Adrenal gland (tissue), 12 donors: ENCODE measurements around the gene GGA2. TPM values are rescaled to one million over a fixed set of nuclear protein-coding genes. Genes with fewer than 3 reads are reported as not detected.
"Not testable (repeated sequence)": the region's sequence is repeated elsewhere in the genome, so short reads cannot be mapped to it uniquely, and the experiment has no call there.

Experiments
- DNase-seq, 7 donors: peaks; one replicate each; pipeline ENCODE4 v3.0.0-alpha.2; 2019 to 2020
- H3K27ac ChIP-seq, 5 donors: fragments of 200-600 bp; sonication (generic) in 4 of 5; 1 replicate in 3 of 5; 2 replicates in 2 of 5; pipeline versions ENCODE4 v1.5.1 to v1.8.0; 2016 to 2020; ENCODE audit warnings: mild to moderate bottlenecking in 1 of 5
- H3K27me3 ChIP-seq: fragments of 200-600 bp; 2 replicates; pipeline ENCODE4 v1.8.0; 2021
- H3K36me3 ChIP-seq, 2 donors: fragments of 200-600 bp; replicated peaks in 1 of 2; 1 replicate in 1 of 2; 2 replicates in 1 of 2; pipeline versions ENCODE4 v1.5.1 to v1.8.0; 2018 to 2022
- H3K4me1 ChIP-seq, 2 donors: fragments of 200-600 bp; replicated peaks in 1 of 2; 1 replicate in 1 of 2; 2 replicates in 1 of 2; pipeline versions ENCODE4 v1.5.1 to v1.8.0; 2018 to 2021
- H3K4me3 ChIP-seq, 4 donors: fragments of 200-600 bp; sonication (generic) in 3 of 4; one replicate each; pipeline ENCODE4 v1.5.1; 2016 to 2018
- H3K9me3 ChIP-seq, 3 donors: fragments of 200-600 bp; sonication (generic) in 1 of 3; replicated peaks in 1 of 3; 1 replicate in 2 of 3; 2 replicates in 1 of 3; pipeline versions ENCODE4 v1.5.1 to v1.8.0; 2016 to 2021
- CTCF ChIP-seq, 6 experiments: fragments of 450-650 bp in 4 of 6; fragments of 200-600 bp in 2 of 6; sonication (generic) in 1 of 6; IDR thresholded peaks; 1 replicate in 5 of 6; 2 replicates in 1 of 6; pipeline versions ENCODE4 v1.5.1 to v1.8.0; 2016 to 2021; ENCODE audit warnings: antibody characterized with exemption in 6 of 6, mild to moderate bottlenecking in 2 of 6, moderate library complexity in 1 of 6
- POLR2A ChIP-seq, 2 donors: fragments of 450-650 bp; IDR thresholded peaks; one replicate each; pipeline ENCODE4 v1.6.1; 2017; ENCODE audit warnings: antibody characterized with exemption in 2 of 2, mild to moderate bottlenecking in 2 of 2, moderate library complexity in 1 of 2
- WGBS, 4 donors: extraction: QIAGEN DNeasy Blood & Tissue Kit in 2 of 4; methylation state at CpG; one replicate each; pipeline versions ENCODE4 v1.1.5 to v1.1.7; 2013 to 2017; 5-methylcytosine and 5-hydroxymethylcytosine counted together
- intact Hi-C, 2 donors: fragments of 100-400 bp; cut with DNase I; formaldehyde crosslinking; loops; one replicate each; pipeline versions ENCODE4 v1.14.1 to v1.15.0; 2022 to 2023
- polyA plus RNA-seq, 3 donors: library from polyadenylated mRNA; stranded (reverse); fragments of 200-250 nt in 2 of 3; fragments of 350-450 nt in 1 of 3; fragmentation: Illumina TruSeq in 1 of 3; extraction: RNeasy Lipid Tissue Mini Kit (QIAGEN cat#74804) in 1 of 3; gene quantifications; one replicate each; pipeline ENCODE4 v1.2.3, GENCODE V29; 2013 to 2014
- total RNA-seq, 9 donors: library from RNA; depleted of rRNA in 4 of 9; stranded (reverse); fragments of >200 nt in 4 of 9; fragments of 120-200 nt in 1 of 9; fragmentation: NEBNext Ultra II Directional in 1 of 9; extraction: Animal tissue kit (Norgen Biotek cat#: 25700) in 1 of 9; gene quantifications; one replicate each; pipeline versions ENCODE4 v1.1.0 to v1.2.4, GENCODE V29; 2013 to 2023
- donor health status: healthy with polysubstance abuse.
- donor health status: Bipolar disorder and iron deficiency.
- donor health status: DM: yes; HTN: yes; CAD: no.
- donor health status: DM: no; HTN: no; CAD: no.
- donor health status: DM: no; HTN: no; CAD: no.
- donor health status: DM: yes; HTN: yes; CAD: no.

GGA2 gene
- total and polyA plus RNA-seq, 12 donors, result 37.7 to 143 (median 116) TPM

GRCh38 chr16:23512168-23512695 is 1.9 kb upstream of the GGA2 start:
- H3K36me3 ChIP-seq, result no peaks in the 10 kb centered on the region
- 93 to 98% (median 94%) methylated on average over 4 of the region's 4 CpGs for WGBS, 4 donors
- peaks cover 12 to 16% of the 10 kb centered on the region in 2 donors for H3K4me1 ChIP-seq
- no peak overlapping the region for H3K27ac ChIP-seq
- intact Hi-C loops, result no loop called here
- no peak overlapping the region for H3K4me3 ChIP-seq
- TF ChIP-seq POLR2A (IDR thresholded peaks at IDR 0.05), result no peak
- no peaks in the 10 kb centered on the region for H3K27me3 ChIP-seq
- no peaks in the 10 kb centered on the region for H3K9me3 ChIP-seq
- DNase-seq, result no peak

GRCh38 chr16:23511731-23512130 is 1.4 kb upstream of the GGA2 start:
- DNase-seq, result no peak
- H3K4me1 ChIP-seq, result peaks cover 12 to 21% of the 10 kb centered on the region in 2 donors
- H3K36me3 ChIP-seq, result no peaks in the 10 kb centered on the region
- intact Hi-C loops, result no loop called here
- 90 to 93% (median 92%) methylated on average over 7 of the region's 7 CpGs for WGBS, 4 donors
- no peak overlapping the region for H3K4me3 ChIP-seq
- H3K9me3 ChIP-seq, result no peaks in the 10 kb centered on the region
- H3K27me3 ChIP-seq, result no peaks in the 10 kb centered on the region
- TF ChIP-seq CTCF (IDR thresholded peaks at IDR 0.05), result no peak
- TF ChIP-seq POLR2A (IDR thresholded peaks at IDR 0.05), result no peak
- H3K27ac ChIP-seq, result no peak overlapping the region

- H3K9me3 ChIP-seq, H3K36me3 ChIP-seq, intact Hi-C loops, H3K27me3 ChIP-seq, DNase-seq: not testable (repeated sequence)
- 71 to 80% (median 77%) methylated on average over 8 to 10 of the region's 10 CpGs for WGBS, 4 donors
- Histone ChIP-seq H3K4me3 (peak overlapping the region in 2 of 4 donors; percentile 77 to 95), H3K27ac (peak overlapping the region in 3 of 5 donors; percentile 91 to 96 (median 93)), H3K4me1 (peaks cover 17 to 29% of the 10 kb centered on the region in 2 donors)
Observed at GRCh38 chr16:23510915-23511270, 599 bp upstream of the GGA2 start.

GRCh38 chr16:23509782-23510163 is 521 bp downstream of the GGA2 start:
- H3K4me3 ChIP-seq, result peak overlapping the region in 3 of 4 donors; percentile 77 to 95 (median 78)
- H3K27me3 ChIP-seq, result no peaks in the 10 kb centered on the region
- no peak for TF ChIP-seq POLR2A (IDR thresholded peaks at IDR 0.05)
- no peak for TF ChIP-seq CTCF (IDR thresholded peaks at IDR 0.05)
- WGBS, 4 donors, result 0 to 3% (median 0%) methylated on average over 8 to 17 of the region's 17 CpGs
- intact Hi-C loops, result loop anchor here in 1 of 2 donors (10.0 kb wide), 1 partner anchor 45 kb away; the partner anchor contains the start of genes EARS2 and UBFD1
- DNase-seq, result peak in 4 of 7 donors; percentile 48 to 60 (median 56)
- no peaks in the 10 kb centered on the region for H3K36me3 ChIP-seq
- H3K27ac ChIP-seq, result peak overlapping the region in 4 of 5 donors; percentile 81 to 96 (median 92)
- H3K4me1 ChIP-seq, result peaks cover 24 to 39% of the 10 kb centered on the region in 2 donors
- H3K9me3 ChIP-seq, result no peaks in the 10 kb centered on the region

GRCh38 chr16:23509441-23509754 is 896 bp downstream of the GGA2 start:
- Histone ChIP-seq H3K27ac (peak overlapping the region in 3 of 5 donors; percentile 45 to 96 (median 91)), H3K9me3 (no peaks in the 10 kb centered on the region), H3K4me1 (peaks cover 28 to 43% of the 10 kb centered on the region in 2 donors), H3K27me3 (no peaks in the 10 kb centered on the region), H3K4me3 (peak overlapping the region; percentile 19 to 95 (median 60)), H3K36me3 (no peaks in the 10 kb centered on the region)
- TF ChIP-seq CTCF (IDR thresholded peaks at IDR 0.05) (no peak), POLR2A (IDR thresholded peaks at IDR 0.05) (no peak)
- DNase-seq, result no peak
- intact Hi-C loops, result loop anchor here in 1 of 2 donors (10.0 kb wide), 1 partner anchor 45 kb away; the partner anchor contains the start of genes EARS2 and UBFD1
- WGBS, 4 donors, result 0 to 2% (median 1%) methylated on average over 5 of the region's 5 CpGs
